ENCODE results near the gene ANKRD1.
"Not testable (repeated sequence)": the region's sequence is repeated elsewhere in the genome, so short reads cannot be mapped to it uniquely, and the experiment has no call there.

ANKRD1 gene

DNA sequence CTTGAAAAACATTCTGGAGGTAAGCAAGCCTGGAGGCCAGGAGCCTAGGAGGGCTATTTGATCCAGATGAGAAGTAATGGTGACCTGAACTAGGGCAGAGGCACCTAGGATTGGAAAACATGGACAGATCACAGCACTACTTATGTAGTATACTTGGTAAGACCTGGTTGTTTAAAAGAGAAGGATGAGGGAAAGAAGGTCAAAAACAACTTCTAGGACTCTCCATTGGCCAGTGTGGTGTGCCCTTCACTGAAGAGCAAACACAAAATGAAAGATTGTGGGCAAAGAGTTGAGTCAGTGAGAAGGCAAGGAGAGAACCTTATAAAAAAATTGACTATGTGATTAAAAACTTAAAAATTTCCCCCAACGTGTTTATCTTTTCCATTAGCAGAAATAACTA is 14.3 kb downstream of the ANKRD1 start:
- Histone ChIP-seq H3K4me3 (ENCODE audit: insufficient read length, low read depth) (no peak overlapping the region), H3K4me1 (ENCODE audit: insufficient read depth, insufficient read length) (no peaks in the 10 kb centered on the region), H3K9me3 (ENCODE audit: insufficient read depth, low read length) (no peaks in the 10 kb centered on the region), H3K9ac (ENCODE audit: insufficient read length, low read depth) (no peak overlapping the region), H3K36me3 (ENCODE audit: insufficient read depth, insufficient read length, low read length) (peaks cover 5% of the 10 kb centered on the region), H3K27me3 (ENCODE audit: insufficient read depth, insufficient read length) (no peaks in the 10 kb centered on the region)
- TF ChIP-seq SUZ12 (IDR thresholded peaks at IDR 0.05; ENCODE audit: extremely low read depth, insufficient read depth, insufficient read length) (no peak), ZNF274 (IDR thresholded peaks at IDR 0.05; ENCODE audit: low read depth, low read length) (no peak), YY1 (IDR thresholded peaks at IDR 0.05; ENCODE audit: insufficient read depth, insufficient read length) (no peak)
- DNase-seq (ENCODE audit: low read depth, low spot score): no peak

DNA sequence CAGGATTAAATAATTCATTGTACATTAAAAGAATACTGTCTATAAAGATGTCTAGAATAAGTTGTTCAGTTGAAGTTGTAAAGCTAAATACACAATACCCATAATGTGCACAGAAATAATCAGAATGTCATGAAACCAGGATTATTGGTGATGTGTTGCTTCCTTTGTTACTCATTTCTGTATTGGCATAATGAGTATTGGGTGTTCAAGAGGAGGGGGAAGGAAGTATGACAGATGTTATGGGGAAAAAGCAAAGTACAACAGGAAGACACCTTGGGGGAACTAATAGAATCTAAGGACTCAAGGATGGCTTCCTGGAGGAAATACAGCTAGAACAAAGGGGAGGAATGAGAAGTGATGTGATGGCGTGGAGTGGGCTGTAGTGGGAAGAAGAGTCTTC is 15.0 kb downstream of the ANKRD1 start:
- Histone ChIP-seq H3K9ac (ENCODE audit: insufficient read length, low read depth) (no peak overlapping the region), H3K4me1 (ENCODE audit: insufficient read depth, insufficient read length) (no peaks in the 10 kb centered on the region), H3K9me3 (ENCODE audit: insufficient read depth, low read length) (no peaks in the 10 kb centered on the region), H3K36me3 (ENCODE audit: insufficient read depth, insufficient read length, low read length) (peaks cover 5% of the 10 kb centered on the region), H3K4me3 (ENCODE audit: insufficient read length, low read depth) (no peak overlapping the region), H3K27me3 (ENCODE audit: insufficient read depth, insufficient read length) (no peaks in the 10 kb centered on the region)
- DNase-seq (ENCODE audit: low read depth, low spot score): no peak
- TF ChIP-seq ZNF274 (IDR thresholded peaks at IDR 0.05; ENCODE audit: low read depth, low read length) (no peak), SUZ12 (IDR thresholded peaks at IDR 0.05; ENCODE audit: extremely low read depth, insufficient read depth, insufficient read length) (no peak), YY1 (IDR thresholded peaks at IDR 0.05; ENCODE audit: insufficient read depth, insufficient read length) (no peak)

DNA sequence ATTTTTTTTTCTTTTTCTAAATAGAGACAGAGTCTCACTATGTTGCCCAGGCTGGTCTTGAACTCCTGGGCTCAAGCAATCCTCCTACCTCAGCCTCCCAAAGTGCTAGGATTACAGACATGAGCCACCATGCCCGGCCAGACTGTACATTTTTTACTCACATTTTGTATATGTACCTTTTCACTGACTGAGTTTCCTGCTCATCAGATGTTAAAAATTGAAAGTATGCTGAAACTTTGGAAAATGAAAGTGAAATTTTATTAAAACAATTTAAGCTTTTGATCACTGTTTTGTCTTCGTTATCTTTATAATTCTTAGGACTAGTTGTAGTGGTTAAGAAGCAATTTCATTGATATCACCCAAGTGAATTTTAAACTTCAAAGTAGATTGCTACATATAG is 24.0 kb downstream of the ANKRD1 start:
- H3K27me3 ChIP-seq (ENCODE audit: insufficient read depth, insufficient read length); H3K9me3 ChIP-seq (ENCODE audit: insufficient read depth, low read length); DNase-seq (ENCODE audit: low read depth, low spot score); H3K9ac ChIP-seq (ENCODE audit: insufficient read length, low read depth); H3K4me3 ChIP-seq (ENCODE audit: insufficient read length, low read depth); H3K4me1 ChIP-seq (ENCODE audit: insufficient read depth, insufficient read length); H3K36me3 ChIP-seq (ENCODE audit: insufficient read depth, insufficient read length, low read length): not testable (repeated sequence)

DNA sequence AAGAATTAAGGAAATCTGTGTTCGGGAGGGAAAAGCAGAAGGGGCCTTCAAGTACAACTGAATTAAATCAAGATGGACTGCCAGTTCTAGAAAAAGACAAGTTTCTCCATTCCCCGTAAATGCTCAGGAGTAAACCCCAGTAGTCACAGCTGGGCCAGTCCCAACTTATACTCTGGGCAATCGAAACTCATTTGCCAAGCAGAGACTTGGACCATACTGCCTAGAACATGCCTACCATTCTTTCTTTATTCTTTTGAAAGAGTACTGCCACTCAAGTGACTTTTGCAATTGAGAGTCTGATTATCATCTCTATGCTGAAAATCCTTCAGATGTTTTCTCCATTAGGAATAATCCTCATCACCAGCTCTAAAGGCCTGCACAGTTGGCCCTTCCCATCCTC is 27.7 kb downstream of the ANKRD1 start:
- DNase-seq (ENCODE audit: low read depth, low spot score): no peak
- TF ChIP-seq SUZ12 (IDR thresholded peaks at IDR 0.05; ENCODE audit: extremely low read depth, insufficient read depth, insufficient read length): no peak
- TF ChIP-seq ZNF274 (IDR thresholded peaks at IDR 0.05; ENCODE audit: low read depth, low read length): no peak
- TF ChIP-seq YY1 (IDR thresholded peaks at IDR 0.05; ENCODE audit: insufficient read depth, insufficient read length): no peak
- Histone ChIP-seq H3K27me3 (ENCODE audit: insufficient read depth, insufficient read length) (no peaks in the 10 kb centered on the region), H3K36me3 (ENCODE audit: insufficient read depth, insufficient read length, low read length) (peaks cover 9% of the 10 kb centered on the region), H3K4me1 (ENCODE audit: insufficient read depth, insufficient read length) (no peaks in the 10 kb centered on the region), H3K9ac (ENCODE audit: insufficient read length, low read depth) (no peak overlapping the region), H3K9me3 (ENCODE audit: insufficient read depth, low read length) (no peaks in the 10 kb centered on the region), H3K4me3 (ENCODE audit: insufficient read length, low read depth) (no peak overlapping the region)

DNA sequence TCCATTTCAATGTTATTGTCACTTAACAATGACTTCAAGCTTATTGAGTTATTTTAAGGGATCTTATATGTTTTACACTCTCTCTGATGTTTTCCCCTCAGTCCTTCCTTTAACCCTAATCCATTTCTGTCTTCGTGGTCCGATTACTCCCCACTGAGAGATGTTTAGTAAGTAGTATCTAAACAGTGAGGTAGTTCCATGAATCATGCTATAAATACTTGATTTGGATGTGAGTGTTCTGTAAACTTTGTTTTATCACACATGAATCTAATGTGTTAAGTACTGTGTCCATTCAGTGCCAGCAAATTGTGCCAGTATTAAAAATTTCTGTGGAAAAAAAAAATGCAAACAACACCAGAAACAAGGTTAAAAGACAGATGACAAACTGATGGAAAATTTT is 30.5 kb downstream of the ANKRD1 start:
- Histone ChIP-seq H3K36me3 (ENCODE audit: insufficient read depth, insufficient read length, low read length) (peaks cover 12% of the 10 kb centered on the region), H3K9ac (ENCODE audit: insufficient read length, low read depth) (no peak overlapping the region), H3K9me3 (ENCODE audit: insufficient read depth, low read length) (no peaks in the 10 kb centered on the region), H3K27me3 (ENCODE audit: insufficient read depth, insufficient read length) (no peaks in the 10 kb centered on the region), H3K4me1 (ENCODE audit: insufficient read depth, insufficient read length) (no peaks in the 10 kb centered on the region), H3K4me3 (ENCODE audit: insufficient read length, low read depth) (no peak overlapping the region)
- no peak for TF ChIP-seq SUZ12 (IDR thresholded peaks at IDR 0.05; ENCODE audit: extremely low read depth, insufficient read depth, insufficient read length)
- TF ChIP-seq YY1 (IDR thresholded peaks at IDR 0.05; ENCODE audit: insufficient read depth, insufficient read length): no peak
- TF ChIP-seq ZNF274 (IDR thresholded peaks at IDR 0.05; ENCODE audit: low read depth, low read length): no peak
- no peak for DNase-seq (ENCODE audit: low read depth, low spot score)

DNA sequence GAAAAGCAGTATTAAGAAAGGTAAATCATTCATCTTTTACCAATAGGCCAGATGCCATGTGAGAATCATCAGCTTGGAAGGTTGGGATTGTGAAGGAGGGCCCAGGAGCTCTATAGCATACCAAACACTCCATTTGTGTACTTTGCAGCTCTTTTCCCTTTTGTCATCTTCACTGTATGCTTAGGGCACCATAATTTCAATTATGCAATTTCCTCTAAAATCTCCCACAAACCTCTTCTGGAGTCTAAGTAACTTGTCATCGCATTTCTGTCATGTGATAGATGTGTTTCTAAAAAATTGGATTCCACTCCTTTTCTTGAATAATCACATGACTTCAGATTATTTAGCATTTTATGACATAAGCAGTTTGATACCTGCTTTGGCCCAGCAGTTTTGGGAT is 31.3 kb downstream of the ANKRD1 start:
- Histone ChIP-seq H3K36me3 (ENCODE audit: insufficient read depth, insufficient read length, low read length) (peaks cover 12% of the 10 kb centered on the region), H3K9ac (ENCODE audit: insufficient read length, low read depth) (no peak overlapping the region), H3K4me3 (ENCODE audit: insufficient read length, low read depth) (no peak overlapping the region), H3K9me3 (ENCODE audit: insufficient read depth, low read length) (no peaks in the 10 kb centered on the region), H3K27me3 (ENCODE audit: insufficient read depth, insufficient read length) (no peaks in the 10 kb centered on the region), H3K4me1 (ENCODE audit: insufficient read depth, insufficient read length) (no peaks in the 10 kb centered on the region)
- TF ChIP-seq YY1 (IDR thresholded peaks at IDR 0.05; ENCODE audit: insufficient read depth, insufficient read length) (no peak), ZNF274 (IDR thresholded peaks at IDR 0.05; ENCODE audit: low read depth, low read length) (no peak), SUZ12 (IDR thresholded peaks at IDR 0.05; ENCODE audit: extremely low read depth, insufficient read depth, insufficient read length) (no peak)
- no peak for DNase-seq (ENCODE audit: low read depth, low spot score)

DNA sequence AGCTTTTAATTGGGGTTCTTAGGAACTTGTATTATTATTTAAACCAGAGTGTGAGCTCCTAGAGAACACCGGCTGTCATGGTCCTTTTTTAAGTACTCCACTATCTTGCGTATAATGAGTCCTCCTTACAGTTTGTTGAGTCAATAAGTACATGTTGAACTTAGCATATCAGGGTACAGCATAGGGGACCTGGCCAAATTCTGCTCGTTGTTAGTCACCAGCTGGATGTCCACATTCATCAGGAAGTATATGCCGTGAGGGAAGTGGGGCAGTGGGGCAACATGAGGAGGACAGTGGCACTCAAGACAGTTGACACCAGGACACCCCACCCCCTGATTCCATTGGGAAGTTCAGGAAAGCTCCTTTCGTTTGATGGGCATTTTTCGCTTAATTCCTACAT is 32.5 kb downstream of the ANKRD1 start:
- TF ChIP-seq YY1 (IDR thresholded peaks at IDR 0.05; ENCODE audit: insufficient read depth, insufficient read length): no peak
- no peak for TF ChIP-seq SUZ12 (IDR thresholded peaks at IDR 0.05; ENCODE audit: extremely low read depth, insufficient read depth, insufficient read length)
- no peak for TF ChIP-seq ZNF274 (IDR thresholded peaks at IDR 0.05; ENCODE audit: low read depth, low read length)
- Histone ChIP-seq H3K4me3 (ENCODE audit: insufficient read length, low read depth) (no peak overlapping the region), H3K9ac (ENCODE audit: insufficient read length, low read depth) (no peak overlapping the region), H3K9me3 (ENCODE audit: insufficient read depth, low read length) (no peaks in the 10 kb centered on the region), H3K36me3 (ENCODE audit: insufficient read depth, insufficient read length, low read length) (peaks cover 12% of the 10 kb centered on the region), H3K27me3 (ENCODE audit: insufficient read depth, insufficient read length) (no peaks in the 10 kb centered on the region), H3K4me1 (ENCODE audit: insufficient read depth, insufficient read length) (no peaks in the 10 kb centered on the region)
- no peak for DNase-seq (ENCODE audit: low read depth, low spot score)

DNA sequence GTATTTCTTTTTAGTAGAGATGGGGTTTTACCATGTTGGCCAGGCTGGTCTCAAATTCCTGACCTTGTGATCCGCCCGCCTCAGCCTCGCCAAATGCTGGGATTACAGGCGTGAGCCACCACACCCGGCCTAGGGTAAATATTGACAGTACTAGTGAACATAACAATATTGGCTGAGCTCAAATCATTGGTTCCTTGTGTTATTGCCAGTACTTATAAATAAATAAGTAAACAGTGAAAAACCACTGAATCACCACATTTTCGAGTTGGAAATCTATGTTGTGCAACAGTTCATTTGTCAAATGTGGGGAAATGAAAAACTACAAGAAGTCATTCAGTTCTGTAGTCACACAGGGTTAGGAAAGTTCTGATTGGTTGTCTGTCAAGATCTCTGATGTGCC is 33.3 kb downstream of the ANKRD1 start:
- DNase-seq (ENCODE audit: low read depth, low spot score): no peak
- Histone ChIP-seq H3K4me1 (ENCODE audit: insufficient read depth, insufficient read length) (no peaks in the 10 kb centered on the region), H3K36me3 (ENCODE audit: insufficient read depth, insufficient read length, low read length) (peaks cover 12% of the 10 kb centered on the region), H3K9me3 (ENCODE audit: insufficient read depth, low read length) (no peaks in the 10 kb centered on the region), H3K27me3 (ENCODE audit: insufficient read depth, insufficient read length) (no peaks in the 10 kb centered on the region), H3K4me3 (ENCODE audit: insufficient read length, low read depth) (no peak overlapping the region), H3K9ac (ENCODE audit: insufficient read length, low read depth) (no peak overlapping the region)
- TF ChIP-seq YY1 (IDR thresholded peaks at IDR 0.05; ENCODE audit: insufficient read depth, insufficient read length) (no peak), ZNF274 (IDR thresholded peaks at IDR 0.05; ENCODE audit: low read depth, low read length) (no peak), SUZ12 (IDR thresholded peaks at IDR 0.05; ENCODE audit: extremely low read depth, insufficient read depth, insufficient read length) (no peak)
